Astrocyte (in vitro differentiated cells and primary cell): ENCODE results near the gene TPD52L2. TPM values are rescaled to one million over a fixed set of nuclear protein-coding genes. Genes with fewer than 3 reads are reported as not detected.

Experiments
- DNase-seq: peaks from one replicate; pipeline ENCODE4 v3.0.0-alpha.2; 2010; ENCODE audit warnings: low read depth
- FAIRE-seq: peaks from 2 replicates; lab custom pipeline; 2011; peaks lifted over from hg19 to GRCh38; lab: Jason Lieb, UNC
- H2AFZ ChIP-seq: 2 replicates; pipeline ENCODE4 v1.6.0; 2012; ENCODE audit warnings: low read depth, low read length, inconsistent platforms
- H3K27ac ChIP-seq: 2 replicates; pipeline ENCODE4 v1.5.1; 2011; ENCODE audit warnings: low read depth, low read length, inconsistent platforms
- H3K27me3 ChIP-seq: 2 replicates; pipeline ENCODE4 v1.6.0; 2011; ENCODE audit warnings: low read length, inconsistent platforms; ENCODE audit not compliant: insufficient read depth
- H3K36me3 ChIP-seq: 2 replicates; pipeline ENCODE4 v1.5.1; 2011; ENCODE audit warnings: low read length, inconsistent platforms; ENCODE audit not compliant: insufficient read depth
- H3K4me1 ChIP-seq: 2 replicates; pipeline ENCODE4 v1.5.1; 2011; ENCODE audit warnings: low read length, inconsistent platforms; ENCODE audit not compliant: insufficient read depth
- H3K4me2 ChIP-seq: 2 replicates; pipeline ENCODE4 v1.6.0; 2012; ENCODE audit warnings: low read length, inconsistent platforms
- H3K4me3 ChIP-seq: 2 replicates; pipeline ENCODE4 v1.5.1; 2011; ENCODE audit warnings: low read depth, mild to moderate bottlenecking, low read length, inconsistent platforms; ENCODE audit not compliant: insufficient read depth
- H3K79me2 ChIP-seq: 2 replicates; pipeline ENCODE4 v1.6.0; 2012; ENCODE audit warnings: mild to moderate bottlenecking, low read length, inconsistent platforms; ENCODE audit not compliant: insufficient read depth
- H3K9ac ChIP-seq: 2 replicates; pipeline ENCODE4 v1.6.0; 2012; ENCODE audit warnings: mild to moderate bottlenecking, low read length, inconsistent platforms
- H3K9me3 ChIP-seq: 2 replicates; pipeline ENCODE4 v1.5.1; 2012; ENCODE audit warnings: low read depth, mild to moderate bottlenecking, low read length, inconsistent platforms; ENCODE audit not compliant: insufficient read depth
- H4K20me1 ChIP-seq: 2 replicates; pipeline ENCODE4 v1.6.0; 2012; ENCODE audit warnings: low read length, inconsistent platforms; ENCODE audit not compliant: insufficient read depth
- H3K27ac Mint-ChIP-seq: one replicate; pipeline ENCODE4 v1.8.0; 2021; ENCODE audit warnings: mild to moderate bottlenecking, mixed read lengths; ENCODE audit not compliant: unreplicated experiment
- H3K27me3 Mint-ChIP-seq: one replicate; pipeline ENCODE4 v1.8.0; 2021; ENCODE audit warnings: low read depth, mixed read lengths; ENCODE audit not compliant: unreplicated experiment
- H3K36me3 Mint-ChIP-seq: one replicate; pipeline ENCODE4 v1.8.0; 2021; ENCODE audit warnings: low read depth, mixed read lengths; ENCODE audit not compliant: unreplicated experiment
- H3K4me1 Mint-ChIP-seq: one replicate; pipeline ENCODE4 v1.8.0; 2021; ENCODE audit warnings: low read depth, mixed read lengths; ENCODE audit not compliant: unreplicated experiment
- H3K4me3 Mint-ChIP-seq: one replicate; pipeline ENCODE4 v1.8.0; 2021; ENCODE audit warnings: mild to moderate bottlenecking, moderate library complexity, mixed read lengths; ENCODE audit not compliant: unreplicated experiment
- H3K9me3 Mint-ChIP-seq: one replicate; pipeline ENCODE4 v1.8.0; 2021; ENCODE audit warnings: mild to moderate bottlenecking, mixed read lengths; ENCODE audit not compliant: unreplicated experiment
- EZH2 ChIP-seq: IDR thresholded peaks from 2 replicates; pipeline ENCODE4 v1.6.1; 2012; ENCODE audit warnings: mild to moderate bottlenecking, low read length, inconsistent platforms; ENCODE audit not compliant: insufficient read depth
- total RNA-seq: library from RNA; stranded (reverse); gene quantifications from 2 replicates; pipeline ENCODE4 v1.2.1, GENCODE V29; 2021
- TF ChIP-seq, protein P1 (sequence below): IDR thresholded peaks from 2 replicates; pipeline ENCODE4 v1.5.1; 2011; ENCODE audit warnings: low read depth, mild to moderate bottlenecking, inconsistent platforms, low read length, moderate library complexity; ENCODE audit not compliant: insufficient read depth

Gene TPD52L2
- total RNA-seq, 1 donor from 2014 or later = 145 TPM

DNA sequence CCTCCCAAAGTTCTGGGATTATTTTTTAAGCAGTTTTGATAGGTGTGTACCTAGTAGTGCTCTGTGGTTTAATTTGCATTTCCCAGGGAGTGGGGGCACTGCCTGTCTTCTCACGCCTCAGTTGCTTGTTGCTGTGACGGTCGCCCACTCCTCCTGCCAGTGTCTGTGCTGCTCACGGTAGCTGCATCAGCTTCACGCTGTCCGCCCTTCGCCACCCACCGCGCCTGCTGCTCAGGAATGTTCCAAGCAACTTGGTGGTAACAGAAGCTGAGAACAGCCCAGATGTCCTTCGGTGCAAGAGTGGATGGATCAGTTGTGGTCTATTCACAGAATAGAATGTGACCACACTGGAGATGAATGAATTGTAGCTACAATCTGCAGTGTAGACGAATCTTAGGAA, 52.7 kb downstream of the TPD52L2 start:
- H3K4me1 Mint-ChIP-seq = peaks cover 9% of the 10 kb centered on the region

DNA sequence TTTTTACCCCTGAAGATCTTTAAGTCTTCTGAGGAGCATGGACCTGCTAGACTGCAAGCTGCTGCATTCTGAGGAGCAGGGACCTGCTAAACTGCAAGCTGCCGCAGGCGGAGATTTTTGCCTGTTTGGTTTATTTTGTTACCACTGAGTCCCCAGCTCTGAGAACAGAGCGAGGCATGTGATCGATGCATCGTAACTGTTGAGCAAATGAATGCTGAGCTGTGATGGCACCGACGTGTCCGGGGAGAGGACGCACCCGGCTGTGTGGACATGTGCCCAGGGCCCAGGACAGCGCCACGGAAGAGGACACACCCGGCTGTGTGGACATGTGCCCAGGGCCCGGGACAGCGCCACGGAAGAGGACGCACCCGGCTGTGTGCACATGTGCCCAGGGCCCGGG, 54.1 kb downstream of the TPD52L2 start:
- no peaks in the 10 kb centered on the region for H3K36me3 ChIP-seq
- H3K4me3 Mint-ChIP-seq = no peak overlapping the region
- peaks cover 4% of the 10 kb centered on the region for H3K4me1 Mint-ChIP-seq
- H3K4me2 ChIP-seq = no peak overlapping the region
- H3K27me3 Mint-ChIP-seq = no peaks in the 10 kb centered on the region
- H3K36me3 Mint-ChIP-seq = peaks cover 24% of the 10 kb centered on the region
- no peak overlapping the region for H3K9ac ChIP-seq
- H3K27ac Mint-ChIP-seq = no peak overlapping the region
- H2AFZ ChIP-seq = no peak overlapping the region
- DNase-seq (no peak), FAIRE-seq (no peak)
- TF ChIP-seq, protein P1, sequence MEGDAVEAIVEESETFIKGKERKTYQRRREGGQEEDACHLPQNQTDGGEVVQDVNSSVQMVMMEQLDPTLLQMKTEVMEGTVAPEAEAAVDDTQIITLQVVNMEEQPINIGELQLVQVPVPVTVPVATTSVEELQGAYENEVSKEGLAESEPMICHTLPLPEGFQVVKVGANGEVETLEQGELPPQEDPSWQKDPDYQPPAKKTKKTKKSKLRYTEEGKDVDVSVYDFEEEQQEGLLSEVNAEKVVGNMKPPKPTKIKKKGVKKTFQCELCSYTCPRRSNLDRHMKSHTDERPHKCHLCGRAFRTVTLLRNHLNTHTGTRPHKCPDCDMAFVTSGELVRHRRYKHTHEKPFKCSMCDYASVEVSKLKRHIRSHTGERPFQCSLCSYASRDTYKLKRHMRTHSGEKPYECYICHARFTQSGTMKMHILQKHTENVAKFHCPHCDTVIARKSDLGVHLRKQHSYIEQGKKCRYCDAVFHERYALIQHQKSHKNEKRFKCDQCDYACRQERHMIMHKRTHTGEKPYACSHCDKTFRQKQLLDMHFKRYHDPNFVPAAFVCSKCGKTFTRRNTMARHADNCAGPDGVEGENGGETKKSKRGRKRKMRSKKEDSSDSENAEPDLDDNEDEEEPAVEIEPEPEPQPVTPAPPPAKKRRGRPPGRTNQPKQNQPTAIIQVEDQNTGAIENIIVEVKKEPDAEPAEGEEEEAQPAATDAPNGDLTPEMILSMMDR = no peak
- no peak for TF ChIP-seq EZH2
- H3K4me1 ChIP-seq = no peaks in the 10 kb centered on the region
- H3K27me3 ChIP-seq = no peaks in the 10 kb centered on the region
- H3K9me3 ChIP-seq = no peaks in the 10 kb centered on the region
- H3K4me3 ChIP-seq = no peak overlapping the region
- peaks cover 83% of the 10 kb centered on the region for H3K79me2 ChIP-seq
- H3K27ac ChIP-seq = no peak overlapping the region
- peaks cover 67% of the 10 kb centered on the region for H4K20me1 ChIP-seq
- H3K9me3 Mint-ChIP-seq = peaks cover 5% of the 10 kb centered on the region

More for the DNA sequence above, 52.7 kb downstream of the TPD52L2 start:
- DNase-seq (peak; percentile 7), FAIRE-seq (no peak)
- H3K9ac ChIP-seq = no peak overlapping the region
- Mint-ChIP-seq H3K36me3 (peaks cover 23% of the 10 kb centered on the region), H3K4me3 (no peak overlapping the region), H3K9me3 (peaks cover 5% of the 10 kb centered on the region), H3K27ac (no peak overlapping the region), H3K27me3 (no peaks in the 10 kb centered on the region)
- H3K79me2 ChIP-seq = peaks cover 83% of the 10 kb centered on the region
- H3K27me3 ChIP-seq = no peaks in the 10 kb centered on the region
- no peak overlapping the region for H3K27ac ChIP-seq
- no peaks in the 10 kb centered on the region for H3K4me1 ChIP-seq
- H4K20me1 ChIP-seq = peaks cover 67% of the 10 kb centered on the region
- TF ChIP-seq, protein P1 = no peak
- TF ChIP-seq EZH2 = no peak
- H3K9me3 ChIP-seq = no peaks in the 10 kb centered on the region
- no peaks in the 10 kb centered on the region for H3K36me3 ChIP-seq
- no peak overlapping the region for H3K4me2 ChIP-seq
- H2AFZ ChIP-seq = no peak overlapping the region
- no peak overlapping the region for H3K4me3 ChIP-seq

DNA sequence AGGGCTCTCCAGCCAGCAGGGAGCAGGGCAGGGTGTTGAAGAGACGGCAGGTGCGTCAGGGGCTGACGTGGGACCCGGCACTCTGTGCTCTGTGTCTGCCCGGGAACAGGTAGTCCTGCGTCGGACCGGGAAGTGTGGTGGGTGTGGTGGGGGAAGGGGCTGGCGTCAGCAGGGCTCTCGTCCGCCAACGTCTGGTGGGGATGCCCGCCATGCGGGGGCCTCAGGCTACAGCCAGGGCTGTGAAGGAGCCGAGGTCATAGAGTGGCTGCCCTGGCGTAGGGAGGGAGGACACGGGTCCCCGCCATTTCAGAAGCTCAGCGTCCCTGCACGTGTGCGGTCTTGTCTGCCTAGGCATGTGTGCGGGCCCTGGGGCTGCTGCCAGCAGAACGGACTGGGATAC, 55.2 kb downstream of the TPD52L2 start:
- no peaks in the 10 kb centered on the region for H3K9me3 ChIP-seq
- Mint-ChIP-seq H3K9me3 (peaks cover 5% of the 10 kb centered on the region), H3K27me3 (no peaks in the 10 kb centered on the region), H3K4me3 (no peak overlapping the region), H3K27ac (no peak overlapping the region), H3K36me3 (peaks cover 24% of the 10 kb centered on the region), H3K4me1 (peaks cover 2% of the 10 kb centered on the region)
- no peak overlapping the region for H3K27ac ChIP-seq
- H3K79me2 ChIP-seq = peaks cover 84% of the 10 kb centered on the region
- no peak overlapping the region for H3K9ac ChIP-seq
- H2AFZ ChIP-seq = no peak overlapping the region
- no peak overlapping the region for H3K4me2 ChIP-seq
- no peaks in the 10 kb centered on the region for H3K27me3 ChIP-seq
- no peak for TF ChIP-seq EZH2
- TF ChIP-seq, protein P1 = no peak
- FAIRE-seq (no peak), DNase-seq (no peak)
- no peaks in the 10 kb centered on the region for H3K36me3 ChIP-seq
- H3K4me3 ChIP-seq = no peak overlapping the region
- H3K4me1 ChIP-seq = no peaks in the 10 kb centered on the region
- H4K20me1 ChIP-seq = peaks cover 69% of the 10 kb centered on the region
